Measurements from ENCODE around the gene STIM1. TPM values are rescaled to one million over a fixed set of nuclear protein-coding genes. Genes with fewer than 3 reads are reported as not detected.
"Not testable (repeated sequence)": the region's sequence is repeated elsewhere in the genome, so short reads cannot be mapped to it uniquely, and the experiment has no call there.

STIM1 gene
- total RNA-seq, 1 donor from 2014 or later, result 16.3 TPM

DNA sequence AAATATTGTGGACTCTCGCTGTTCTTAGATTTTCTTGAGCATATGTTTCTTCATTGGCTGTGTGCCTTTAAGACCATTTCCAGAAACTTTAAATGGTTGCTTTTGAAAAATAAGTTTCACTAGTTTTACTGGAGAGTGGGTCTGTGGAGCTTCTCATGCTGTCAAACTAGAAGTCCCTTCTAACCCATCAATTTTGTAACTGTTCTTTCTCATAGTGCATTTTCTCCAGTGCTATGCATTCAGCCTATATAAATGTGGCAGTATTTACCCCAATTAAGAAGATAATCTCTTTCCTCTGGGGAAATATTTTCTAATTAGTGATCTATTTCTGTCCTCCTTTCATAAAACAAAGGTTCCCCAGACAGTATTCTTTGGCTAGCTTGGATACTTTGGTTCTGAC is 141.2 kb downstream of the STIM1 start:
- DNase-seq (ENCODE audit: low spot score in 2 of 2) (no peak), FAIRE-seq (no peak)

DNA sequence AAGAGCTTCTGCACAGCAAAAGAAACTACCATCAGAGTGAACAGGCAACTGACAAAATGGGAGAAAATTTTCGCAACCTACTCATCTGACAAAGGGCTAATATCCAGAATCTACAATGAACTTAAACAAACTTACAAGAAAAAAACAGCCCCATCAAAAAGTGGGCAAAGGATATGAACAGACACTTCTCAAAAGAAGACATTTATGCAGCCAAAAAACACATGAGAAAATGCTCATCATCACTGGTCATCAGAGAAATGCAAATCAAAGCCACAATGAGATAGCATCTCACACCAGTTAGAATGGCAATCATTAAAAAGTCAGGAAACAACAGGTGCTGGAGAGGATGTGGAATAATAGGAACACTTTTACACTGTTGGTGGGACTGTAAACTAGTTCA is 149.3 kb downstream of the STIM1 start:
- not testable (repeated sequence) for FAIRE-seq; DNase-seq (ENCODE audit: low spot score in 2 of 2)

DNA sequence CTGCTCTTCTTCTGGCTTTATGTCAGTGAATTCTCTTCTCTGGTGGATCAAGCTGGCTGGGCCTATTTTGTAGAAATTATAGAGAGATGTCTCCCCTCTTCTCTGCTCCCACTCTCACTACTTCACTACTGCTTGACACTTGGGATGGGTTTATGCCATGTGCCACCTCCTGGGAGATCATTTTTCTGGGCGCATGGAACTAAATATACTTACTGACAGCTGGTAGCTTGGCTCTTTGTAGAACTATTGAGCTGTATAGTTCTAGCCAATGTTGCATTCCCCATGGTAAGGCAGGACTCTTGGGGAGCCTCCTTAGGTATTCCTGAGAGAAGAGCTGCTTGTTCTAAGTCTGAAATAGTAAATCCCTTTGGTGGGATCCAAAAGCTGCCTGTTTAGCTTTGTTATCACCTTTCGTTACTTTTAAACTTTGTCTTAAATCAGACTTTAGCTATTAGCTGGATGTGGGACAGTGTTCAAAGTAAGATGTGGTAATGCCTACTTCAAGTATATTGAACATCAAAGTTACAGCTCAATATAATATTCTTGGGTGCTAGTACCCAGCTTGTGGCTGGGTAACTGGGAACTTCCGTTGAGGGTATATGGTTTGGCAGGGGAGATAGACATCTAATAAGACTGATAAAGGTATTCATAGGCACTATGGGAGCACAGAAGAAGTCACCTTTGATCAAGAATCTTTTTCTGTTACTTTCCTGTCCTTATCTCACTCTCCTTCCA is 151.6 kb downstream of the STIM1 start:
- no peak for DNase-seq (ENCODE audit: low spot score in 2 of 2)
- FAIRE-seq, result no peak

DNA sequence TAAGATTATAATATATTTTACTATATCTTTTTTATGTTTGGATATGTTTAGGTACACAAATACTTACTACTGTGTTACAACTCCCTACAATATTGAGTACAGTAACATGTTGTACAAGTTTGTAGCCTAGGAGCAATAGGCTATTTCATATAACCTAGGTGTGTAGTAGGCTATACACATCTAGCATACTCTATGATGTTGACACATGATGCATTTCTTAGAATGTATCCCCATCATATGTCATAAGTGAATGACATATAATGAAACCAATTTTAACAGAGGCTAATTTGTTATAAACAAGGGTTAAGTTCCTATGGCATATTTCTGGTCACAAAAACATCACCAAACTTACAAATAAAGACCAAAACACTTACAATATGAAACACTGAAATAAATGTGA is 152.7 kb downstream of the STIM1 start:
- no peak for DNase-seq (ENCODE audit: low spot score in 2 of 2)
- FAIRE-seq, result no peak

DNA sequence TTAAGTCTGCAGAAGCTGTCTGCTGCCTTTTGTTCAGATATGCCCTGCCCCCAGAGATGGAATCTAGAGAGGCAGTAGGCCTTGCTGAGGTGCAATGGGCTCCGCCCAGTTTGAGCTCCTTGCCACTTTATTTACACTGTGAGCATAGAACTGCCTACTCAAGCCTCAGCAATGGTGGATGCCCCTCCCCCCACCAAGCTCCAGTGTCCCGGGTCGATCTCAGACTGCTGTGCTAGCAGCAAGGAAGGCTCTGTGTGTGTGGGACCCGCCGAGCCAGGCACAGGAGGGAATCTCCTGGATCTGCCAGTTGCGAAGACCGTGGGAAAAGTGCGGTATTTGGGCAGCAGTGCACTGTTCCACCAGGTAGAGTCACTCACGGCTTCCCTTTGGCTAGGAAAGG is 161.1 kb downstream of the STIM1 start:
- not testable (repeated sequence) for DNase-seq (ENCODE audit: low spot score in 2 of 2)

DNA sequence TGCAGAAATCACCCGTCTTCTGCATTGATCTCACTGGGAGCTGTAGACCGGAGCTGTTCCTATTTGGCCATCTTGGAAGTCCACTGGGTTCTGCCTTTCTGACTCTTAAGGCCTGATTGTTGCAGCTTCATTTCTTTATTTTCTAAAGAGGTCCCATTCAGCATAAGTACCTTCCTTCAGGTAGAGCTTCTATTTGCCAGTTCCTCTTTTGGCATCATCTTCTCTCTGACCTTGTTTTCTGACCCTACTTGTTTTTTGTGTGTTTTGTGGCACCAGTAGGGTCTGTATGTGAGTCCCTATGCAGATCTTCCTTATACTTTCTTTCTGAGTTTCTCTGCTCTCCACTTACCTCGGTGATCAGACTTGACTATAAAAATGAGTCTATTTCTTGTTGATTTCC is 161.7 kb downstream of the STIM1 start:
- no peak for FAIRE-seq

More for the DNA sequence above, 161.1 kb downstream of the STIM1 start:
- not testable (repeated sequence) for FAIRE-seq

DNA sequence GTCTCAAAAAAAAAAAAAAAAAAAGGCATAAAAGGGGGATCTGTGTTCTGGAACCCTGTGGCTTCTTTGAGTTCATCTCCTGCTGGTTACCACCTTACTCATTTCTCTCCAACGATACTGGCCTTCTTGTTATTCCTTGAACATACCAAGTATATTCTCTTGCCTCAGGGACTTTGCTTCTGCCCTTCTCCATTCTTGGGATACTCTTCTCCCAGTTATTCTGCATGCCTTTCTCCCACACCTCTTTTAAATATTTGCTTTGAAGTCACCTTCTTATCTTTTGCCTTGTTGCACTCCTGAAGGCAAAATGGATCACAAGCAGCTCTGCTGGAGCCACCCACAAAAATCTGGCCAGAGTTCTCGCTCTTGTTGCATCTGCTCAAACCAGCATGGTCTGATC is 163.2 kb downstream of the STIM1 start:
- DNase-seq (ENCODE audit: low spot score in 2 of 2) (no peak), FAIRE-seq (no peak)

More for the DNA sequence above, 161.7 kb downstream of the STIM1 start:
- no peak for DNase-seq (ENCODE audit: low spot score in 2 of 2)

DNA sequence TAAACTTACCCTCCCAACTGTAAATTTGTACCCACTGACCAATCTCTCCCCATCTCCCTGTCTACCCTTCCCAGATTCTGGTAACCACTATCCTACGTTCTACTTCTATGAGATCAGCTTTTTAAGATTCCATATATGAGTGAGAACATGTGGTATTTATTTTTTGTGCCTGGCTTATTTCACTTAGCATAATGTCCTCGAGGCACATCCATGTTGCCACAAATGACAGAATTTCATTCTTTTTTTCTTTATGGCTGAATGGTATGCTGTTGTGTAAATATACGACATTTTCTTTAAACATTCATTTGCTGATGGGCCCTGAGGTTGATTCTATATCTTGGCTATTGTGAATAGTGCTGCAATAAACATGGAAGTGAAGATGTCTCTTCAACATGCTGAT is 164.4 kb downstream of the STIM1 start:
- FAIRE-seq, result no peak
- DNase-seq (ENCODE audit: low spot score in 2 of 2), result no peak

DNA sequence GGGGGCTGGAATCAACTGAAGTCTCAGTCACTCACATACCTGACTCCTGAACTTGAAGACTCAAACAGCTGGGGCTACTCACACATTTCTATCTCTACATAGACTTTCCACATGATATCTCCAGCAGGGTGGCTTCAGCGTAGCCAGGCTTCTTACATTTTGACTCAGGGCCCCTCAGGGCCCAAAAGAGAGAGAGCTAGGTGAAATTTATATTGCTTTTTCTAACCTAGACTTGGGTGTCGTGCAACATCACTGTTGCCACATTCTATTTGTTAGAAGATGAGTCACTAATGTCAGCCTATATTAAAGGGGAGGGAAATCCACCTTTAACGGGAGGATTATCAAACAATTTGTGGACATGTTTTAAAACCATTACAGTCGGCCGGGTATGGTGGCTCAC is 167.2 kb downstream of the STIM1 start:
- FAIRE-seq (no peak), DNase-seq (ENCODE audit: low spot score in 2 of 2) (no peak)

DNA sequence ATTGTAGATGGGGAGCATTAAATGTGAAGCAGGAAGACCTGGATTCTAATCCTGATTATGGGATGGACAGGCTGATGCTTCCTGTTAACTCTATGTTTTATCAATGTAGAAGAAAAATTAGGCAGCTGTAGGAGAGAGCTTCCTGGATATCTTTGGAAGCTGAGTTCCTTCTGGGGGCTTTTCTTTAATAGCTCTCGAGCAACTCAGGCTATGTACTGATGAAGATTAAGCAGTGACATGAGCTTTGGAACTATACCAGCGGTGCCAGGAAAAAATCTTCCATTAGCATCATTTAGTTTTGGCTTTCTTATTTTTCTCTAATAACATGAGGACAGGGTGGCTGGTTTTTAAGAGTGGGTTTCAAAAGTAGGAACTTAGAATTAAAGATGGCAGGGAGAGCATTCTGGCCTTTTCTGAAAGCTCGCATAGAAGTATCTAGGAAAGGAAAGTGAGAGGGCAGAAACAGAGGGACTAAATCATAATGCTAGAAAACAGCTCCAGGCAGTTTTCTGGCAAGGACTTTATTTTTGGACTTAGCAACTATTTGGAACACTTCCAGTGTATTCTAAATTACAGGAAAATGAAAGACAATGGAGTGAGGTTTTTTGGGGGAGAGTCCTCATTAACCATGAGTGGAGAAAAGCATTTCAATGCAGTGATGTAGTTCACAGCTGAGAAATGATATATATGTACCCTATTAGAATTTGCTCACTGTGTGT is 169.9 kb downstream of the STIM1 start:
- DNase-seq (ENCODE audit: low spot score in 2 of 2), result no peak
- no peak for FAIRE-seq

DNA sequence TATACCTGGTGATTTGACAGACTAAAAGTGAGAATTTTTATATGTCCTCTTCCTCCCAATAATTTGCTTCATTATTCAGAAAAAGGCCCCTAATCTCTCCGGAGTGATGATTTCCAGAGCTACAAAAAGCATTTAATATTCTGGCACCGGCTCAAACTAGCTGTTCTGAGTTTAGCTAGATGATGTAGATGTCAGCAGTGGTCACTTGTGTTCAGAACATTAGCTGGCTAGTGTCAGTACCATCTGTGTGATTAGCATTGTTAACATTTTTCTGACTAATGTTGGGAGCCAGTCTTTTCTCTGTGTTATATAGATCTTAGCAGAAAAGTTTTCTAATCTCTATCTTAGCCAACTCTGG is 170.5 kb downstream of the STIM1 start:
- no peak for DNase-seq (ENCODE audit: low spot score in 2 of 2)
- no peak for FAIRE-seq

DNA sequence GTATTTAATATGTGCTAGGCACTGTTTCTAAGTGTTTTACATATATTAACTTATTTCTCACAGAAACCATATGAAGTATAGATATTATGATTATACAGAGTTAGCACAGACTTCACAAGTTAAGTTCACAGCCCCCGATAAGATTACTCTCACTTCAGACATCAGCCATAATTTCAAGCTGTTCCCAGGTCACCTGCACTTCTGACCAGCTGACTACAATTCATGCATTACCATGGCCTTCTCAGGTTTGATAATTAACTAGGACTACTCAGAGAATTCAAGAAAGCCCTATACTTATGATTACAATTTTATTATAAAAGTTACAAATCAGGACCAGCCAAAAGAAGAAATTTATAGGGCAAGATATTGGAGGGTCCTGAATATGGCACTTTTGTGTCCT is 170.9 kb downstream of the STIM1 start:
- DNase-seq (ENCODE audit: low spot score in 2 of 2) (no peak), FAIRE-seq (no peak)

DNA sequence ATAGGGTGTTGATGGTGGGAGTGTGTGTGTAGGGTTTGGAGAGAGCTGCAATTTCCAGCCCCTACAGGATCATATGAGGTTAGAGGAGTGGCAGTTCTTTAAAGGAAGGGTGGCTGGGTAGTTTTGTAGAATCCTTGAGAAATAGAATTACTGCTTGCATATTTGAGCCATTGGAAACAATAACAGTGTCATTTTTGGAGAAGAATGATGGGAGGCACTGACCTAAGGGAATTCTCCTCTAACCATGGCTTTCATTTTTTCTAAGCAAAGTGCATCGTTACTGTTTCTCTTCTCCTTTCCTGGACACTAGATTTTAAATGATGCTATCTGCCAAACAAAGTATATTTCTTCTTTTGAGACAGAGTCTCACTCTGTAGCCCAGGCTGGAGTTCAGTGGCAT is 172.3 kb downstream of the STIM1 start:
- FAIRE-seq (no peak), DNase-seq (ENCODE audit: low spot score in 2 of 2) (no peak)

DNA sequence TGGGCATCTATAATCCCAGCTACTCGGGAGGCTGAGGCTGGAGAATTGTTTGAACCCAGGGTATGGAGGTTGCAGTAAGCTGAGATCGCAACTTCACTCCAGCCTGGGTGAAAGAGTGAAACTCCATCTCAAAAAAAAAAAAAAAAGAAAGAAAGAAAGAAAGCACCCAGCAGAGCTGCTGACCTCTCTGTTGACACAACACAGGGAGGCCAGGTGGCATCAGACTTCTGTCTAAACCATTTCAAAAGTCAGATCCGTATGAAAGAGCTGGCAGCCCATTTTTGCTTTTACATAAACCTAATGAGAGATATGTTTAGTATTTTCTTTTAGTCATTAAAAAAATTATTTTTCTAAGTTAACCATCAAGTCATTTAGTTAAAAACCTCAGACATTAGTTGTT is 174.7 kb downstream of the STIM1 start:
- DNase-seq (ENCODE audit: low spot score in 2 of 2), result no peak

DNA sequence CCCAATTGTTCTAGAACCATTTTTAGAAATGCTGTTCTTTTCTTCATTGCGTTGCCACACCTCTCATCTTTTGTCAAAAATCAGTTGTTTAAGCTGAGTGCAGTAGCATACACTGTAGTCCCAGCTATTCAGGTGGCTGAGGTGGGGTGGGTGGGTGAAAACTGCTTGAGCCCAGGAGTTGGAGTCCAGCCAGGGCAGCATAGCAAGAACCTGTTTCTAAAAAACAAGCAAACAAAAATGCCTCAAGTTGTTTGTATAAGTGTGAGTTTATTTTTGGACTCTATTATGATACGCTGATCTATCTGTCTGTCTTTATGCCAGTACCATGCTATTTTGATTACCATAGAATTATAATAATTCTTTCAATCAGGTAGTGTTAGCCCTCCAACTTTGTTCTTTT is 176.6 kb downstream of the STIM1 start:
- DNase-seq (ENCODE audit: low spot score in 2 of 2) (no peak), FAIRE-seq (no peak)

More for the DNA sequence above, 174.7 kb downstream of the STIM1 start:
- no peak for FAIRE-seq

DNA sequence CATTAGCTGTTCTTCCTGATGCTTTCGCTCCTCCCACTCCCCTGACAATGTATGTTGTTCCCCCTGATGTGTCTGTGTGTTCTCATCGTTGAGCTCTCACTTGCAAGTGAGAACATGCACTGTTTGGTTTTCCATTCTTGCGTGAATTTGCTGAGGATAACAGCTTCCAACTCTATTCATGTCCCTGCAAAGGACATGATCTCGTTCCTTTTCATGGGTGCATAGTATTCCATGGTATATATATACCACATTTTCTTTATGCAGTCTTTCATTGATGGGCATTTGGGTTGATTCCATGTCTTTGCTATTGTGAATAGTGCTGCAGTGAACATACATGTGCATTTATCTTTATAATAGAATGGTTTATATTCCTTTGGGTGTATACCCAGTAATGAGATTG is 180.5 kb downstream of the STIM1 start:
- DNase-seq (ENCODE audit: low spot score in 2 of 2) (no peak), FAIRE-seq (no peak)

DNA sequence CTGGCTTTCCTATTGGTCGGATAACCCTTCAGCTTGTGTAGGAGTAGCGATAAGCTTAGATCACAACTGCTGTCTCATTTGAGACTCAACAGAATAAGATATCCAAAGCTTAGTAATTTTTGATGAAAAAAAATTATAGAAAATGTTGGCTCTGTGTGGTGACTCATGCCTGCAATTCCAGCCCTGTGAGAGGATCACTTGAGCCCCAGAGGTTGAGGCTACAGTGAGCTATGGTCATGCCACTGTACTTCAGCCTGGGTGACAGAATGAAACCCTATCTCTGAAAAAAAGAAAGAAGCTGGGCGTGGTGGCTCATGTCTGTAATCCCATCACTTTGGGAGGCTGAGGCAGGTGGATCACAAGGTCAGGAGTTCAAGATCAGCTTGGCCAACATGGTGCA is 183.5 kb downstream of the STIM1 start:
- DNase-seq (ENCODE audit: low spot score in 2 of 2) (no peak), FAIRE-seq (no peak)

DNA sequence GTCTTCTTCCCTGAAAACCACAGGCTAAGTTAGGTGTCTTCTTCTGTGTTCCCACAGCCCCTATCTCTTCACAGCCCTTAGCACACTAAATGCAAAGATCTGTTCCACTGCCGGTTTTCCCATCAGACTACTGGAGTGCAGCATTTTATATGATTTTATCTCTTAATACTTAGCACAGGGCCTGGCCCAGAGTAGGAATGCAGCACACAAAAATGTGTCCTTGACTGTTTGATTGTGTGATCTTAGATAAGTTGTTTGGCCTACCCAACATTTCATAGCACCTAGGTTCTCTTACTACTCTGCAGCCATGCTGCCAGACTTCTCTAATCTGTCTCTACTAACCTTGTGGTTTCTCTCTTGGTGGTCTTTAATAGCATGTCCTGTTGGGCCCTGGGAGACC is 185.0 kb downstream of the STIM1 start:
- no peak for FAIRE-seq
- DNase-seq (ENCODE audit: low spot score in 2 of 2), result no peak

DNA sequence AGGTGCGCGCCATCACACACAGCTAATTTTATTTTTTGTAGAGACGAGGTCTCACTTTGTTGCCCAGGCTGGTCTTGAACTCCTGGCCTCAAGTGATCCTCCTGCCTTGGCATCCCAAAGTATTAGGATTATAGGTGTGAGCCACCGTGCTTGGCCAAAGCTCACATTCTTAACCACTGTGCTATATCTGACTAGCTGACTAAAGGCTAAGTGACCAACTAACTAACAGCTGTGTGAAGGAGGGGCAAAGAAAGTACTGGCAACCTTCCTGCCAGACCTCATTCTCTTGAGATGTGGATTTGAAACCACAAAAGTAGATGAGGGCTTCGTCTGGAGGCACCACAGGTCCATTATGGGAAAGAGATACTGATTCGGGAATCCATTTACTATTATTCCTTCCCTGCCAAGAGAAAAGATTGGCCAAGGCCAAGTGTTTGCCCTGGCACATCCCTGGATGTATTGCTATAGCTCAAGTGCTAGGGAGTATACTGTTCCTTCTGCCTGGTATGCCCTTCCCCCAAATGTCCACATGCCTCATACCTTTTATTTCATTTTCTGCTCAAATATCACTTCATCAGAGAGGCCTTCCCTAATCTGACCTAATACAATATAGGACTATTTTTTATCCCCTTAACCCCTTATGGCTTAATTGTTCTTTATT is 186.4 kb downstream of the STIM1 start:
- FAIRE-seq (no peak), DNase-seq (ENCODE audit: low spot score in 2 of 2) (no peak)

DNA sequence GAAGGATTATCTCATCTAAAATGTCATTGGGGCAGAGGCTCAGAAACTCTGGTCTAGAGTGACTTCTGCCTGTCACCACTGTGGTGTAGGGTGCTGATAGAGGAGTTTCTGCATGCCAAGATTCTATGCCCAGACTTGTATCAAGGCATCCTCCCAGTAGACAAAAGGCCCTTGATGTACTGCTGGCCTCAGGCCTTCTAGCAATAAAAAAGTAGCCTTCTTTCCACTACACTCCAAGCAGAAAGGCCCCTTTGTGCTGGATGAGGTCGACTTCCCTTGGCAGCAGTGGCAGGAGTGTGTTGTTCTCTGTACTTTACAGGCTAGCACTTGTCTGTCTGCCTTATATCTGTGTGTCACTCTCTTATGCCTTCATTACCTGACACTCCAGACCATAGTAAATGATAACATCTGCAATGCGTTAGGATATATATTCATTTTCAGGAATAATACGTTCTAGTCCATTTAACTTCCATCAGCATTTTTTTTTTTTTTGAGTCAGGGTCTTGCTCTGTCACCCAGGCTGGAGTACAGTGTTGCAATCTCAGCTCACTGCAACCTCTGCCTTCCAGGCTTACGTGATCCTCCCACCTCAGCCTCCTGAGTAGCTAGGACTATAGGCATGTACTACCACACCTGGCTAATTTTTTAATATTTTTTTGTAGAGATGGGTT is 189.6 kb downstream of the STIM1 start:
- no peak for FAIRE-seq
- peak; percentile 12 to 38 for DNase-seq (ENCODE audit: low spot score in 2 of 2)

DNA sequence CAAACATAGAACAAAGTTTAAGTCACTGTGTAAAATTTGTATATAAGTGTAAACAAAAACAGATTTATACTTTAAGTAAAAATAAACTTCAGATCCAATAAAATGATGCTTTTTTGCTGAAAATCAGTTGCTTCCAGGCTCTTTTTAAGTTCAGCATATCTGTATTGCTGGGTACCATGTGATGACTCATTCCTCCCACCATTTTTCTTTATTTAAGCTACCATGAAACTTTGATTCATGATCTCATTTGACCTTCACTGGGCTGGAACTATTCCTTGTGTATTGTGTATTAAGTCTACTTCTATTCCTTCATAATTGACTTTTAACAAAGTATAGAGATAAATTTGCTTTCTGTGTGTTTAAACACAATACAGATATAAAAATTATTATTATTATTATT is 192.9 kb downstream of the STIM1 start:
- FAIRE-seq, result no peak
- no peak for DNase-seq (ENCODE audit: low spot score in 2 of 2)

All from frontal cortex (tissue), 4 donors.